GM18858 (cell line): ENCODE results near the gene PTDSS2.

Experiments used
- ATAC-seq: cut with Tn5 transposase; IDR thresholded peaks from one replicate; pipeline ENCODE4 v1.9.1; 2021; ENCODE audit not compliant: unreplicated experiment

Gene PTDSS2

GRCh38 chr11:539971-540481 is 89.9 kb downstream of the PTDSS2 start:
- ATAC-seq, result no peak
